NCI-H345 treated with DMSO at 0.1 percent for 48 hours (cell line): Measurements from ENCODE around the gene RGL1.
A peak's percentile ranks its signal among the peaks of the same experiment; 100 is the strongest.
"Not testable (repeated sequence)": the region's sequence is repeated elsewhere in the genome, so short reads cannot be mapped to it uniquely, and the experiment has no call there.

Experiments used
- DNase-seq: peaks from one replicate; lab custom pipeline; 2025; ENCODE audit not compliant: unreplicated experiment; lab: John Stamatoyannopoulos, UW

Gene RGL1

GRCh38 chr1:183804916-183805841 is at the start of gene RGL1:
TSS of gene RGL1 (plus strand) at chr1:183805120. CDS start at chr1:183805298, 178 bp downstream.
- peak; percentile 40 for DNase-seq

- no peak for DNase-seq
Observed at GRCh38 chr1:183756326-183756725, 48.6 kb upstream of the RGL1 start.

- no peak for DNase-seq
Observed at GRCh38 chr1:183757061-183757460, 47.9 kb upstream of the RGL1 start.

- no peak for DNase-seq
Observed at GRCh38 chr1:183758913-183759312, 46.0 kb upstream of the RGL1 start.

- DNase-seq, result no peak
Observed at GRCh38 chr1:183760661-183761060, 44.3 kb upstream of the RGL1 start.

- DNase-seq, result no peak
Observed at GRCh38 chr1:183761871-183762270, 43.0 kb upstream of the RGL1 start.

GRCh38 chr1:183762856-183763255 is 42.1 kb upstream of the RGL1 start:
- DNase-seq, result not testable (repeated sequence)

- DNase-seq, result no peak
Observed at GRCh38 chr1:183764981-183765380, 39.9 kb upstream of the RGL1 start.

GRCh38 chr1:183769956-183770815 is 34.7 kb upstream of the RGL1 start:
- no peak for DNase-seq

GRCh38 chr1:183770816-183771128 is 34.1 kb upstream of the RGL1 start:
- no peak for DNase-seq

- DNase-seq, result no peak
Observed at GRCh38 chr1:183773482-183774274, 31.2 kb upstream of the RGL1 start.

GRCh38 chr1:183774938-183775337 is 30.0 kb upstream of the RGL1 start:
- no peak for DNase-seq

- no peak for DNase-seq
Observed at GRCh38 chr1:183776731-183777130, 28.2 kb upstream of the RGL1 start.

GRCh38 chr1:183777328-183777727 is 27.6 kb upstream of the RGL1 start:
- no peak for DNase-seq

GRCh38 chr1:183778045-183778444 is 26.9 kb upstream of the RGL1 start:
- DNase-seq, result no peak

GRCh38 chr1:183778568-183779433 is 26.1 kb upstream of the RGL1 start:
- DNase-seq, result peak; percentile 82

- no peak for DNase-seq
Observed at GRCh38 chr1:183780159-183780558, 24.8 kb upstream of the RGL1 start.

GRCh38 chr1:183780757-183781156 is 24.2 kb upstream of the RGL1 start:
- DNase-seq, result no peak

GRCh38 chr1:183783342-183783741 is 21.6 kb upstream of the RGL1 start:
- no peak for DNase-seq
